Esophagus (tissue), 2 donors: ENCODE measurements around the gene SCGB1C1. TPM values are rescaled to one million over a fixed set of nuclear protein-coding genes. Genes with fewer than 3 reads are reported as not detected.
"Not testable (repeated sequence)": the region's sequence is repeated elsewhere in the genome, so short reads cannot be mapped to it uniquely, and the experiment has no call there.

Experiments
- H3K27ac ChIP-seq, 2 donors: one replicate each; pipeline ENCODE4 v1.5.1; 2013; ENCODE audit warnings: low read depth in 2 of 2, mild to moderate bottlenecking in 2 of 2, inconsistent platforms in 1 of 2, low read length in 1 of 2, moderate library complexity in 1 of 2
- H3K27me3 ChIP-seq, 2 donors: one replicate each; pipeline ENCODE4 v1.6.1; 2013; ENCODE audit warnings: low read length in 2 of 2, control low read depth in 1 of 2, mild to moderate bottlenecking in 1 of 2; ENCODE audit not compliant: insufficient read depth in 2 of 2, control insufficient read depth in 1 of 2
- H3K36me3 ChIP-seq, 2 donors: one replicate each; pipeline ENCODE4 v1.6.1; 2013; ENCODE audit warnings: low read length in 1 of 2; ENCODE audit not compliant: control insufficient read depth in 2 of 2, insufficient read depth in 2 of 2
- H3K4me1 ChIP-seq, 2 donors: one replicate each; pipeline ENCODE4 v1.6.1; 2013; ENCODE audit warnings: low read length in 1 of 2; ENCODE audit not compliant: control insufficient read depth in 2 of 2, insufficient read depth in 2 of 2
- H3K4me3 ChIP-seq, 2 donors: one replicate each; pipeline ENCODE4 v1.5.1; 2013; ENCODE audit warnings: low read length in 2 of 2, mild to moderate bottlenecking in 2 of 2, low read depth in 1 of 2, moderate library complexity in 1 of 2
- H3K9me3 ChIP-seq, 2 donors: one replicate each; pipeline ENCODE4 v1.6.1; 2013; ENCODE audit warnings: mild to moderate bottlenecking in 2 of 2, low read depth in 1 of 2, low read length in 1 of 2, moderate library complexity in 1 of 2; ENCODE audit not compliant: control insufficient read depth in 2 of 2, insufficient read depth in 1 of 2
- WGBS, 2 donors: extraction: QIAGEN DNeasy Blood & Tissue Kit; methylation state at CpG; one replicate each; pipeline ENCODE4 v1.1.7; 2013; 5-methylcytosine and 5-hydroxymethylcytosine counted together
- polyA plus RNA-seq, 2 donors: library from polyadenylated mRNA; stranded (reverse); fragments of 200-250 nt; gene quantifications; one replicate each; pipeline ENCODE4 v1.2.3, GENCODE V29; 2013
- donor health status: healthy with polysubstance abuse.
- donor health status: Bipolar disorder and iron deficiency.

SCGB1C1 gene
- polyA plus RNA-seq, 2 donors, result not detected

GRCh38 chr11:236774-237767 is 44.2 kb downstream of the SCGB1C1 start, which contains the start of gene PSMD13:
Gene PSMD13 (plus strand): TSS chr11:236976. CDS start chr11:237050, 74 bp downstream.
- Histone ChIP-seq H3K9me3 (no peaks in the 10 kb centered on the region), H3K36me3 (peaks cover 0 to 8% of the 10 kb centered on the region in 2 donors), H3K4me1 (no peaks in the 10 kb centered on the region), H3K27me3 (no peaks in the 10 kb centered on the region), H3K27ac (peak within 1 kb of the TSS; percentile 95 to 99), H3K4me3 (peak within 1 kb of the TSS; percentile 96 to 99)
- 1% methylated on average over 62 of the region's 62 CpGs for WGBS, 2 donors

GRCh38 chr11:238346-238745 is 45.5 kb downstream of the SCGB1C1 start:
- 83 to 85% methylated on average over 7 of the region's 7 CpGs for WGBS, 2 donors
- not testable (repeated sequence) for H3K36me3 ChIP-seq, H3K4me3 ChIP-seq

GRCh38 chr11:240315-240714 is 47.4 kb downstream of the SCGB1C1 start:
- H3K4me1 ChIP-seq, result no peaks in the 10 kb centered on the region
- H3K4me3 ChIP-seq, result no peak overlapping the region
- H3K27ac ChIP-seq, result no peak overlapping the region
- no peaks in the 10 kb centered on the region for H3K27me3 ChIP-seq
- H3K9me3 ChIP-seq, result no peaks in the 10 kb centered on the region
- H3K36me3 ChIP-seq, result peaks cover 0 to 13% of the 10 kb centered on the region in 2 donors
- 65 to 67% methylated on average over 1 of the region's 1 CpG for WGBS, 2 donors

More at GRCh38 chr11:238346-238745, 45.5 kb downstream of the SCGB1C1 start:
- H3K9me3 ChIP-seq, H3K27me3 ChIP-seq, H3K4me1 ChIP-seq, H3K27ac ChIP-seq: not testable (repeated sequence)

GRCh38 chr11:241634-242033 is 48.8 kb downstream of the SCGB1C1 start:
- Histone ChIP-seq H3K27ac (no peak overlapping the region), H3K4me3 (no peak overlapping the region), H3K4me1 (no peaks in the 10 kb centered on the region), H3K27me3 (no peaks in the 10 kb centered on the region), H3K9me3 (no peaks in the 10 kb centered on the region), H3K36me3 (peaks cover 5 to 17% of the 10 kb centered on the region in 2 donors)
- 91 to 92% methylated on average over 5 of the region's 5 CpGs for WGBS, 2 donors

Other genes with a start within 250 kb of the SCGB1C1 start
- 10 to 100 TPM; 12.5 to 18.0 TPM for gene BET1L, start 14.3 kb downstream of the SCGB1C1 start, polyA plus RNA-seq
- gene RIC8A, start 14.6 kb downstream of the SCGB1C1 start, polyA plus RNA-seq, result 10 to 100 TPM; 31.2 to 42.8 TPM
- 10 to 100 TPM in 1 of 2 donors, 1 to 10 TPM in 1; 7.9 to 13.5 TPM for gene SIRT3, start 43.3 kb downstream of the SCGB1C1 start, polyA plus RNA-seq
- 10 to 100 TPM; 90.8 to 98.2 TPM for gene PSMD13, start 43.9 kb downstream of the SCGB1C1 start, polyA plus RNA-seq
- under 1 TPM; 0.05 to 0.06 TPM for gene NLRP6, start 85.3 kb downstream of the SCGB1C1 start, polyA plus RNA-seq
- 10 to 100 TPM; 10.3 to 38.9 TPM for gene PGGHG, start 96.0 kb downstream of the SCGB1C1 start, polyA plus RNA-seq
- not detected for gene IFITM5, start 106.4 kb downstream of the SCGB1C1 start, polyA plus RNA-seq
- 100 to 1,000 TPM in 1 of 2 donors, 10 to 100 TPM in 1; 72.3 to 165 TPM for gene IFITM2, start 114.7 kb downstream of the SCGB1C1 start, polyA plus RNA-seq
- gene IFITM1, start 121.0 kb downstream of the SCGB1C1 start, polyA plus RNA-seq, result 100 to 1,000 TPM in 1 of 2 donors, 10 to 100 TPM in 1; 48.2 to 112 TPM
- gene IFITM3, start 127.8 kb downstream of the SCGB1C1 start, polyA plus RNA-seq, result 100 to 1,000 TPM; 243 to 450 TPM
- 1 to 10 TPM; 5.0 to 5.2 TPM for gene B4GALNT4, start 176.4 kb downstream of the SCGB1C1 start, polyA plus RNA-seq
- 100 to 1,000 TPM; 332 to 353 TPM for gene PKP3, start 201.1 kb downstream of the SCGB1C1 start, polyA plus RNA-seq
- gene SIGIRR, start 221.9 kb downstream of the SCGB1C1 start, polyA plus RNA-seq, result 10 to 100 TPM; 25.4 to 41.7 TPM
- 10 to 100 TPM; 18.1 to 40.4 TPM for gene ANO9, start 248.9 kb downstream of the SCGB1C1 start, polyA plus RNA-seq